ENCODE results near the gene FBXO22.
"Not testable (repeated sequence)": the region's sequence is repeated elsewhere in the genome, so short reads cannot be mapped to it uniquely, and the experiment has no call there.

FBXO22 gene

DNA sequence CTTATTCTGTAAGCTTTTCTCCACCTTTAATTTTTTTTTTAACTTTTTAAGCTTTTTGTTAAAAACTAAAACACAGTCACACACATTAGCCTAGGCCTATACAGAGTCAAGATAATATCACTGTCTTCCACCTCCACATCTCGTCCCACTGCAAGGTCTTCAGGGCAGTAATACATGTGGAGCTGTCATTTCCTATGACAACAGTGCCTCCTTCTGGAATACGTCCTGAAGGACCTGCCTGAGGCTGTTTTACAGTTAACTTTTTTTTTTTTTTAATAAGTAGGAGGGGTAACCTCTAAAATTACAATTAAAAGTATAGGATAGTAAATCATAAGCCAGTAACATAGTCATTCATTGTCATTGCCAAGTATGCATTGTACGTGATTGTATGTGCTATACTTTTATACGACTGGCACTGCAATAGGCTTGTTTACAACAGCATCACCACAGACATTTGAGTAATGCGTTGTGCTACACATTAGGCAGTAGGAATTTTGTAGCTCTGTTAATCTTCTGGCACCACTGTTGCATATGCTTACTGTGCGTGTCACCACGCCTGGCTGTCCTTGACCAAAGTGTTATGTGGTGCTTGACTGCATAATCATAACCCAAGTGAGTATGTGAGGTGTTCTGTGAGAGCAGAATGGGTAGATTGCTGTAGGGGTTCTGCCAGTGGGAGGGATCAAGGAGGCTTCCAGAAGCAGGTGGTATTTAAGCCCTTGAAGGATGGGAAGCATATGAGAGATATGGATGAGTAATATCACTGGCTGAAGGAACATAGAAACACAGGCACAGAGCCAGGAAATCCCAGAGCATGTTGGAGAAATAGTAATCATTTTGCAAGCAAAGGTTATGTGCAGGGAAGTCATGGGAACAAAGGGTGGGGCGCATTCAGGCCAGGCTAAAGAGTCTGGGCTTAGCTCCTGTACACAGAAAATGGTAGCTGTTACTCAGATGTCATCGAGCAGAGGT is 18.3 kb downstream of the FBXO22 start:
- DNase-seq: no peak

DNA sequence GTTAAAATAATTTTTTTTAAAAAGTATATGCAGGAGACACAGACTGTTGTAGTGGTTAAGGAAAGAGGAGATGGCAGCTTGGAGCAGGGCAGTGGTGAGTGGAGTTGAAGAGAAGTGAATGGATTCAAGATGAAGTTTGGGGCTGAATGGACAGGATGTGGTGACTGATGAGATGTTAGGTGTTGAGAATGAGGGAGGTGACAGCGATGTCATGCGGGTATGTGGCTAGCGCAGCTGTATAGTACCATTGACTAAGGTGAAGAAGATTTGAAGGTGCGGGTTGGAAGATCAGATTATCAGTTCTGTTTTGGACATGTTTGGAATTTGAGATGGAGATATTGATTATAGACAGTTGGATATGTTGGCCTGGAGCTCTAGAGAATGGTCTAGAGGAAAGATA is 20.1 kb downstream of the FBXO22 start:
- DNase-seq: peak in 1 of 2 experiments; percentile 22

DNA sequence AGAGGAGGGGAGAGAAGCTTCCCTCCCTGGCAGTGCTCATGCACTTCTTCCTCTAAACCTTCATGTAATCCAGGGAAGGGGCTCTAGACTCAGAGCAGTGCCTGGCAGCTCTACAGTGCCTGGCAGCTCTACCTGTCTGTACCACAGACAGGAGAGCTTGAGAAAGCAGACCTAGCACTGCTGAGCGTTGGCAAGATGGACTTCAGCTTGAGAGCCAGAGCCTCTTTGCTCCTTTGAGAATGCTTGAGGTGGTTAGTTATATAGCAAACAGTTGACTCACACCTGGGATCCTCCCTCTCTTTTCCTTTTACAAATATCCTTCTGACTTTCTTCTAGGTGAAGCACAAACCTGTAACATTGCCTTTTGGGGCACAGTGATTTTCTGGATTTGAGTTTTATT is 20.9 kb downstream of the FBXO22 start:
- no peak for DNase-seq

DNA sequence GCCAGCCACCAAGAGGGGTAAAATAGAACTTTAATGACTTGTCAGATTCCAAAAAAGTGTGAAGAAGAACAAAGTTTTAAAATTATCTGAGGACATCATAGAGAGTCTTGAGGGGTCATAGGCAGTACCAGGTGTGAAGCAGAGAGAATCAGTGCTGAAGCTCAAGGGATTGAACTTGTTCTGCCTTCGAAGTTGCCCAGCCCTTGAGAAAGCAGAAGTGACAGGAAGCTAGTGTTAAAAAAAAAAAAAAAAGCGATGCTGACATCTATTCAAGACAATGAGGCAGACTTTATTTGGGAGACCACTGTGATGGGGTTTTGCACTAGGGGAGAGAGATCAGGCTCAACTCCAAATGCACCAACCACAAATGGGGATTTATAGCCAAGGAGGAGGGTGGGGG is 21.8 kb downstream of the FBXO22 start:
- no peak for DNase-seq

DNA sequence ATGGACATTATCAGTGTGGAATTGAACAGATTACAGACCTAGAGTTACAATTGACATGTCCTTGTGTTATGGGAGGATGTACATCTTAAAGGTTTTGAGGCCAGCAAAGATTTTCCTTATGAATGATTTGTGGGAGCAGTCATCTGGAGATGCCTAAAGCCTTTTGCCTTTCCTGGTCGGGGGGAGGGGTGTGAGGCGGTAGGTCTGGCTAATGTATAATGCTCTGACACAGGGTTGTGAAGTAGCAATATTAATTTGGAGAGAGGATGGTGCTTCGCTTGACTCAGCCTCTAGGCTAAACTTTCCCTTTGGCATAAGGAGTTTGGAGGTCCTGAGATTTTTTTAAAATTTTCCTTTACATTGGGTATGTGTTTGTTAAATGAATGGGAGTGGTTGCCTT is 23.3 kb downstream of the FBXO22 start:
- no peak for DNase-seq

DNA sequence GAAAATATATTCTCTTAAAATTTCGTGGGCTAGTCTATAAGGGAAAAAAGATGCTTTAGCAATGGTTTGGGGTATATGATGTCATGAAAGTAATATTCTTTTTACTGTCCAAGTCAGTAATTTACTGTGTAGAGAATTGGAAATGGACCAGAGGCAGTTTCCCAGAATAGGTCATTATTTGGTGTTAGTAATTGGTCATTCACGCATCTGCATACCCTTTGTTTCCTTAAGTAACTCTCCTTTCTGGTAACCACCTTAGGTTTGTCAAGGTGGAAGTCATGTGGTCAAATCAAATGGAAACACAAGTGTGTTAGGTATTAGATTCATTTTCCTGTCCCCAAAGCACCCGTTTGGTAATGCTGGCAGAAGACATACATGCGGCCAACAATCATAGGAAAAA is 23.9 kb downstream of the FBXO22 start:
- no peak for DNase-seq

GRCh38 chr15:75928680-75929608 is 25.3 kb downstream of the FBXO22 start:
- no peak for DNase-seq

DNA sequence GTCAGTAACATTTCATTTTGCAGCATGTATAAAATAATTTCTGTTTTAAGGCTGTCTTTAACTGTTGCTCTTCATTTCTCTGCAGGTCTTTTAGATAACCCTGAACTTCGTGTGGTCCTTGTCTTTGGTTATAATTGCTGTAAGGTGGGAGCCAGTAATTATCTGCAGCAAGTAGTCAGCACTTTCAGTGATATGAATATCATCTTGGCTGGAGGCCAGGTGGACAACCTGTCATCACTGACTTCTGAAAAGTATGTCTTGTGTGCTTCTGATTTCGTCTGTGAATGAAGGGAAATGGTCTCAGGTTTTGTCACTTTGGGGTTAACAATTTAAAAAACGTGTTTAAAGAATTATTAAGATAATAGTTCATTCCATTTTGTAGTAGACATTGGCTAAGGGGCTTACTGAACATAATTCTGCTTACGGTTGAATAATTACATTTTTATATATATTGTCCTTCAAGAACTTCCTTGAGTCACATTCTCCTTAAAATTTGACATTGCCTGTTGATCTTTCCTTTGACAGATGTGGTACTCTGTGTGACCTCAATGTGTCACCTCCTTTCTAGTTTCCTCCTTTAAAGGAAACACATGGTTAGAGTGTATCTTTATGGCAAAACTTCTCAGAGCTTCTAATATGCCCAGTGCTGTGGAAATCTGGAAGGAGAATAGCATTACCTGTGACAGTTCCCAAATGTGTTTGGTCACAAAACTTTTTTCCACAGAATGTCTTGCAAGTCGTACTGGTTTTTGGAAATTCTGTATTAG is 26.3 kb downstream of the FBXO22 start:
- DNase-seq: no peak

DNA sequence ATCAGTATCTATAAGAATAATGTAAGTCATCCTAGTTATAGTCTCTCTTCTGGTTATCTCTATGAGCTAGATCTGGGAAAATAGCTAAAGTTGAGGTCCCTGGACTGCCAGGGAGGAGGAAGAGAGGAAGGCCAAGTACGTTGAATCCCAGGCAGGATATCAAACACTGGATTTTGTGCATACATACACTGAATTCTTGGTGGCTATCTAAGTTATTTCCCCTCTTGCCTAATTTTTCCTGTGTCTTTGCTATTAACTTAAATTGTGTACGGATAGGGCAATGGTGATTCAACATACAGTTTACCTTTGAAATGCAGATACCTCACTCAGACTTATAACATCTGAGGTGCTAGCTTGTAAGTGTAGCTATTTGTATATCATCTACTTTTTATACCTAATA is 27.2 kb downstream of the FBXO22 start:
- no peak for DNase-seq

GRCh38 chr15:75942464-75942863 is 38.8 kb downstream of the FBXO22 start:
- no peak for DNase-seq

- DNase-seq: no peak
Observed at GRCh38 chr15:75943246-75943645, 39.6 kb downstream of the FBXO22 start.

DNA sequence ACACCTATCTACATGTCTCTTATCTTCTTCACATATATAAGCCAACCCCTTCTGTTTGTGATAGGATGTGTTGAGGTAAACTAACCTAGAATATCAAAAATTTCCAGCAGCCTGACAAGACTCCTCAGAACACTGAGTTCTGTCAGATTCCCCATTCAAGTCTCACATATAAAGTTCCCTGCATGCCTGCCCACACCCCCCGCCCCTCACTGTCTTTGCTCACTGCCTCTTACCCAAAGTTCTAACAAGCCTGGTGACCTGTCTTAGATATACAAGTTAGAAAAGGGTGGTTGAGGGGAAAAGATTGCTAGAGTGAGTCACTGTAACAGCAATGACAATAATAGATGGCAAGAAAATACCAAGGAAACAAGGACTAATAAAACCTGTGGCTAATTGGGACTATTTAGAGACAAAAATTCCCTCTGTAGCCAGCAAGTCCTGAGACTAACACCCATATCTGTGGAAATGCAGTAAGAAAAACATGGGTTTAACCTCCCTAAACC is 40.1 kb downstream of the FBXO22 start:
- no peak for DNase-seq

GRCh38 chr15:75945953-75946352 is 42.3 kb downstream of the FBXO22 start:
- DNase-seq: no peak

- no peak for DNase-seq
Observed at GRCh38 chr15:75947092-75947491, 43.4 kb downstream of the FBXO22 start.

DNA sequence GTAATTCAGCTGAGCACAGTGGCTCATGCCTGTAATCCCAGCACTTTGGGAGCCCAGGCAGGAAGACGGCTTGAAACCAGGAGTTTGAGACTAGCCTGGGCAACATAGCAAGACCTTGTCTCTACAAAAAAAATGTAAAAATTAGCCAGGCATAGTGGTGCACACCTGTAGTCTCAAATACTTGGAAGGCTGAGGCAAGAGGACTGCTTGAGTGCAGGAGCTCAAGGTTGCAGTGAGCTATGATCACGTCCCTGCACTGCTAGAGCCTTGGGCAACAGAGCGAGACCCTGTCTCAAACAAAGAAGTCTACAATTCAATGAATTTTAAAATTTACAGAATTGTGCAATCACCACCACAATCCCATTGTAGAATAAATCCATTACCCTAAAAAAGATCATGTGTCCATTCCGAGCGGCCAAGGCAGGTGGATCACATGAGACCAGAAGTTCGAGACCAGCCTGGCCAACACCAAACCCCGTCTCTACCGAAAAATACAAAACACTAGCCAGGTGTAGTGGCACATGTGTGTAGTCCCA is 45.2 kb downstream of the FBXO22 start:
- no peak for DNase-seq

- DNase-seq: no peak
Observed at GRCh38 chr15:75952525-75952924, 48.8 kb downstream of the FBXO22 start.

DNA sequence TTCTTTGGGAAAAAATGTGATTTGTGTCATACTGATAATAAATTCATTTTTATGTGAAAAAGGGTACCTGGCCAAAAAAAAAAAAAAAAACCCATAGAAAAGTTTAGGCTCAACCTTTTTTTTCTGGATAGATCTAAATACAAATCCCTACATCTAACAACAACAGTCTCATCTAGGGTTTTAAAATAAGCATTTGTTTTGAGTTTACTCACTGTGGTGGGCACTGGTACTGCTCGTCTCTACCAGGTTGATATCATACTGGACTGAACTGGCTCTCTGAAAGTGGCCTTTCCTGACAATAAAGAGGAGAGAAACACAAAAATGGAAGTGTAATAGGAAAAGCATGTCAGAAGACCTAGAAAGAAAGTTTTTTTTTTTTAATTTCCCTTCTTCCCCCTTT is 52.0 kb downstream of the FBXO22 start:
- DNase-seq: no peak

DNA sequence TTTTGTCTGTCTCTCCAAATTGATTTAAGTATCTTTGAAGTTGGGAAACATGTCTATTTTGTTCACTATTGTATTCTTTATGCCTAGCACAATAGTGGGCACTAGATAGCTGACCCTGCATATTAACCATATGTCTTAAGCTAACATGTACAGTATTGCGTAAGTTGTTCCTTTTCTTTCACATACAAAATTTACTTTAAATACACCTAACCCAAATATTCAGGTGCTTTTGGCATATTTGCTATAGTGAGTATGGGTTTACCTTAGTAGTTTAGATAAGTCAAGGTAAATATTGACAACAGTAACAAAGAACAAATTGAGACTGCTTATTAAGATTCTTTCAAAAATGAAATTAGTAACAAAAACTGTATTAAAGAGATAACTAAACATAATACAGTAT is 57.7 kb downstream of the FBXO22 start:
- DNase-seq: no peak

DNA sequence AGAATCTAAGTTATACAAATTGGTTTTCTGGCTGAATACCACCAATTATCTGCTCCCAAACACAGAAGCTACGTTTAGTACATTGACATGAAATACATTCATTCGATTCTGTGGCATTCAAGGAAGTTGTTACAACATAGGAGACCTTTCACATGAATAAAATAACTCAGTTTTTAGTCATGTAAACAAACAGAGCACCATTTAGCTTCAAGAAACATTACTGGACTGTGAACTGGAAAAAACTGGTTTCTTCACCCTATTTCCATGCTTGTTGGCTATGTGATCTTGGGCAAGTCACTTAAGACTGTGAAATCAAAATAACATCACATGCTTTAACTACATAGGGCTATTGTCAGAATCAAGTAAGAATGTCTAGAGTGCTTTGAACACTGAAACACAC is 62.4 kb downstream of the FBXO22 start:
- DNase-seq: no peak

DNA sequence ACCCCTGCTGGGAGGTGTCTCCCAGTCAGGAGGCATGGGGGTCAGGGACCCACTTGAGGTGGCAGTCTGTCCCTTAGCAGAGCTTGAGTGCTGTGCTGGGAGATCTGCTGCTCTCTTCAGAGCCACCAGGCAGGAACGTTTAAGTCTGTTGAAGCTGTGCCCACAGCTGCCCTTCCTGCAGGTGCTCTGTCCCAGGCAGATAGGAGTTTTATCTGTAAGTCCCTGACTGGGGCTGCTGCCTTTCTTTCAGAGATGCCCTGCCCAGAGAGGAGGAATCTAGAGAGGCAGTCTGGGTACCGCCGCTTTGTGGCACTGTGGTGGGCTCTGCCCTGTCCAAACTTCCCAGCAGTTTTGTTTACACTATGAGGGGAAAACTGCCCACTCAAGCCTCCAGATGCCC is 73.1 kb downstream of the FBXO22 start:
- not testable (repeated sequence) for DNase-seq

GRCh38 chr15:75981149-75981815 is 77.6 kb downstream of the FBXO22 start:
- DNase-seq: no peak

DNA sequence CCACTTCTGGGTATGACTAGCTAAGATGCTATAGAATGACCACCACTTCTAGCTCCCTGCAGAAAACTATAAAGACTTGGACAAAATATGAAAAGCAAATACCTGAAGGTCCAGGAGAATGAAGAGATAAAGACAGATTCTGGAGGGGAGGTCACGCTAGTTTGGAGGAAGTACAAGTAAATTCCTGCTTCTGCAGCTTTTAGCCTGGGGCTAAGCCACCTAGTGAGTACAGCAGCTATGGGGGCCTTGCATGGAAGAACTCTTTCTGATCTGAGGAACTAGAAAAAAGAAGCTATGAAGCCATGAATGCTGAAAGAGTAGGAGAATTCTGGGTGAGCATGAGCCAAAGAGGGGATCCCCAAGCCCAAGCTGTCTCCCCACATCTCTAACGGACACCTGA is 78.8 kb downstream of the FBXO22 start:
- DNase-seq: no peak

All from activated T-cell treated with anti-CD3 and anti-CD28 coated beads, Interleukin-2, amount 50 U/mL, for 48 hours (primary cell).